Hepatocyte (in vitro differentiated cells): ENCODE measurements around the gene ETV6. TPM values are rescaled to one million over a fixed set of nuclear protein-coding genes. Genes with fewer than 3 reads are reported as not detected.

Experiments used
- DNase-seq: peaks from one replicate; pipeline ENCODE4 v3.0.0-alpha.2; 2016; ENCODE audit warnings: low spot score
- H2AFZ ChIP-seq: fragments of 200-600 bp; sonication (generic); 2 replicates; pipeline ENCODE4 v1.6.0; 2016; ENCODE audit warnings: antibody characterized with exemption, mild to moderate bottlenecking
- H3K27ac ChIP-seq: fragments of 200-600 bp; sonication (generic); 2 replicates; pipeline ENCODE4 v1.5.1; 2016; ENCODE audit warnings: mild to moderate bottlenecking
- H3K27me3 ChIP-seq: fragments of 200-600 bp; sonication (generic); 2 replicates; pipeline ENCODE4 v1.6.1; 2016
- H3K36me3 ChIP-seq: fragments of 200-600 bp; sonication (generic); replicated peaks from 2 replicates; pipeline ENCODE4 v1.5.1; 2016; ENCODE audit warnings: low read depth; ENCODE audit not compliant: insufficient read depth
- H3K4me1 ChIP-seq: fragments of 200-600 bp; sonication (generic); 2 replicates; pipeline ENCODE4 v1.5.1; 2016; ENCODE audit warnings: mild to moderate bottlenecking, moderate library complexity; ENCODE audit not compliant: insufficient read depth
- H3K4me2 ChIP-seq: fragments of 200-600 bp; sonication (generic); 2 replicates; pipeline ENCODE4 v1.6.0; 2016
- H3K4me3 ChIP-seq: fragments of 200-600 bp; sonication (generic); 2 replicates; pipeline ENCODE4 v1.5.1; 2016; ENCODE audit warnings: mild to moderate bottlenecking
- H3K79me2 ChIP-seq: fragments of 200-600 bp; sonication (generic); 2 replicates; pipeline ENCODE4 v1.6.0; 2017; ENCODE audit warnings: mild to moderate bottlenecking
- H3K9me2 ChIP-seq: fragments of 200-600 bp; sonication (generic); replicated peaks from 2 replicates; pipeline ENCODE4 v1.6.0; 2017; ENCODE audit warnings: mild to moderate bottlenecking; ENCODE audit not compliant: insufficient read depth
- H3K9me3 ChIP-seq: fragments of 200-600 bp; sonication (generic); 2 replicates; pipeline ENCODE4 v1.5.1; 2016; ENCODE audit warnings: low read depth, mild to moderate bottlenecking
- H4K20me1 ChIP-seq: fragments of 200-600 bp; sonication (generic); 2 replicates; pipeline ENCODE4 v1.6.0; 2016; ENCODE audit warnings: mild to moderate bottlenecking; ENCODE audit not compliant: insufficient read depth, poor library complexity, severe bottlenecking
- EZH2 ChIP-seq: fragments of 200-600 bp; sonication (generic); IDR thresholded peaks from 2 replicates; pipeline ENCODE4 v1.6.1; 2016; ENCODE audit warnings: antibody characterized with exemption, mild to moderate bottlenecking, borderline replicate concordance
- EZH2phosphoT487 ChIP-seq: fragments of 200-600 bp; sonication (generic); IDR thresholded peaks from one replicate; pipeline ENCODE4 v1.6.1; 2018; ENCODE audit warnings: antibody characterized with exemption, mild to moderate bottlenecking, low read depth, moderate library complexity; ENCODE audit not compliant: unreplicated experiment, severe bottlenecking
- WGBS: methylation state at CpG from one replicate; pipeline ENCODE4 v1.1.6; 2016; ENCODE audit warnings: low lambda C conversion rate; ENCODE audit errors: missing lambda C conversion rate; 5-methylcytosine and 5-hydroxymethylcytosine counted together
- polyA plus RNA-seq: library from polyadenylated mRNA; unstranded; fragments of >200 nt; fragmentation: Nextera tagmentation; extraction: Ambion mirVana; gene quantifications from 2 replicates; pipeline ENCODE4 v1.2.1, GENCODE V29; 2016
- total RNA-seq: library from RNA; depleted of rRNA; stranded (reverse); fragments of >200 nt; gene quantifications from 2 replicates; pipeline ENCODE4 v1.2.3, GENCODE V29; 2014
- TF ChIP-seq, protein P1 (sequence below): fragments of 200-600 bp; sonication (generic); IDR thresholded peaks from 2 replicates; pipeline ENCODE4 v1.5.1; 2016; ENCODE audit warnings: antibody characterized with exemption, mild to moderate bottlenecking; ENCODE audit not compliant: poor library complexity

Gene ETV6
- total and polyA plus RNA-seq, 2 experiments from 2014 or later = 8.0 to 9.7 TPM

DNA sequence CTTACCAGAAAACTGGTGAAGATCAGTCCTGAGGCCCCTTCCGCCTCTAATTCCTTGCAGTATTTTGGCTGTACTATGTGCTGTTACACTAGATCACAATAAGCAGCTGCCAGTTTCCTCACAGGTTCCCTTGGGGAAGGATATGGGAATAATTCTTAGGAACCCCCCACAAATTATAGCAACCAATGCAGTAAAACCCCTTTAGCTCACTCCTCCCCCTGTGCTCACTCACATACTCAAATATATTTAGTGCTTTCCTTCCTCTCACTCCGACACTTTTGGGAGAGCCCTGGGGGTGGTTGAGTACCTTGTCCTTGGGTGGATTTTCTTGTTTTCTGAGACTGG lies 162.7 kb downstream of the ETV6 start:
- H3K4me2 ChIP-seq = peak overlapping the region; percentile 68
- H3K4me3 ChIP-seq = no peak overlapping the region
- H3K4me1 ChIP-seq = peaks cover 33% of the 10 kb centered on the region
- peaks cover 16% of the 10 kb centered on the region for H3K79me2 ChIP-seq
- no peaks in the 10 kb centered on the region for H3K9me2 ChIP-seq
- no peaks in the 10 kb centered on the region for H4K20me1 ChIP-seq
- peak overlapping the region; percentile 8 for H2AFZ ChIP-seq
- H3K9me3 ChIP-seq = no peaks in the 10 kb centered on the region
- DNase-seq = no peak
- H3K27ac ChIP-seq = peak overlapping the region; percentile 87
- H3K36me3 ChIP-seq = no peaks in the 10 kb centered on the region
- no peak for TF ChIP-seq EZH2phosphoT487
- no peak for TF ChIP-seq EZH2
- TF ChIP-seq, protein P1, sequence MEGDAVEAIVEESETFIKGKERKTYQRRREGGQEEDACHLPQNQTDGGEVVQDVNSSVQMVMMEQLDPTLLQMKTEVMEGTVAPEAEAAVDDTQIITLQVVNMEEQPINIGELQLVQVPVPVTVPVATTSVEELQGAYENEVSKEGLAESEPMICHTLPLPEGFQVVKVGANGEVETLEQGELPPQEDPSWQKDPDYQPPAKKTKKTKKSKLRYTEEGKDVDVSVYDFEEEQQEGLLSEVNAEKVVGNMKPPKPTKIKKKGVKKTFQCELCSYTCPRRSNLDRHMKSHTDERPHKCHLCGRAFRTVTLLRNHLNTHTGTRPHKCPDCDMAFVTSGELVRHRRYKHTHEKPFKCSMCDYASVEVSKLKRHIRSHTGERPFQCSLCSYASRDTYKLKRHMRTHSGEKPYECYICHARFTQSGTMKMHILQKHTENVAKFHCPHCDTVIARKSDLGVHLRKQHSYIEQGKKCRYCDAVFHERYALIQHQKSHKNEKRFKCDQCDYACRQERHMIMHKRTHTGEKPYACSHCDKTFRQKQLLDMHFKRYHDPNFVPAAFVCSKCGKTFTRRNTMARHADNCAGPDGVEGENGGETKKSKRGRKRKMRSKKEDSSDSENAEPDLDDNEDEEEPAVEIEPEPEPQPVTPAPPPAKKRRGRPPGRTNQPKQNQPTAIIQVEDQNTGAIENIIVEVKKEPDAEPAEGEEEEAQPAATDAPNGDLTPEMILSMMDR = no peak
- 66% methylated on average over 2 of the region's 2 CpGs for WGBS
- H3K27me3 ChIP-seq = no peaks in the 10 kb centered on the region

DNA sequence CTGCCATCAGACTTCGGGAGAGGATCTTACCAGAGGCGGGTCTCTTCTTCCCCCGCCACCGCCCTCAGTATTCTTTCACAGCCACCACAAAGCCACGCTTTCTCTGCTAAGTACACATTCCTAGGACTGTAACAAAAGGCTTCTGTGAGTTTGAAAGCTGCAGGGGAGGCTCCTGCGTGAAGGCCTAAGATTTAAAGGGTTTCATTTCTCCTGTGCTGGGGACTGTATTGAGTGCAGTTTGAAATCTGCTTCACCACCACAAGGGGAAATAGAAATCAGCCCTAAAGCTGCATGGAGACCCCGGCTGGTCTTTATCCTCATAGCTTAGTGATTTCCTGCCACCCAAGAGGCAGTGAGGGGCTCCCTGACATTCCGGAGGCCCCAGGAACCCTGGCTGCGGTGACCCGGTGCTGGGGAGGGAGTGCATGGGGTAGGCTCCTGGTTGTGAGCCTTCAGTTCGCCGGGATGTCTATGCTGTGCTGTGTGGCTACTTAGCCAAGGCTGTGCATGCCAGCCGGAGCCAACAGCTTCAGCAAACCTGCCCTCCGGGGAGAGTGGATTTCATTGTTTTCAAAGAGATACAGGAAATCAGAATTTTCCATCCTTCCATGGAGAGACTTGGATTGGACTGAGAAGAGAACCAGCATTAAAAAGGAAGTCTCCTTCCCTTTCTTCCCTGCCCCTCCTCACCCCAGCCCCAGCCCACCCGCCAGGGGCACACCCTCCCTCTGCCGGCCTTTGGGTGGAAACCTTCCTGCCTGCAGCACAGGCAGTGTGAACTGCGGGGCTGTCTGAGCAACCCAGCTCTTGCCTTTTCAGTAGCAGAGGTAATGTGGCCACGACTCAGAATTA lies 163.3 kb downstream of the ETV6 start:
- 18% methylated on average over 18 of the region's 18 CpGs for WGBS
- Histone ChIP-seq H2AFZ (peak overlapping the region; percentile 8), H3K9me3 (no peaks in the 10 kb centered on the region), H3K4me2 (peak overlapping the region; percentile 68), H4K20me1 (no peaks in the 10 kb centered on the region), H3K4me1 (peaks cover 33% of the 10 kb centered on the region), H3K27ac (peak overlapping the region; percentile 87), H3K4me3 (no peak overlapping the region), H3K79me2 (peaks cover 15% of the 10 kb centered on the region), H3K9me2 (no peaks in the 10 kb centered on the region), H3K36me3 (no peaks in the 10 kb centered on the region), H3K27me3 (no peaks in the 10 kb centered on the region)
- peak; percentile 35 for DNase-seq
- TF ChIP-seq EZH2phosphoT487 (no peak), EZH2 (no peak)
- TF ChIP-seq, protein P1 = no peak

DNA sequence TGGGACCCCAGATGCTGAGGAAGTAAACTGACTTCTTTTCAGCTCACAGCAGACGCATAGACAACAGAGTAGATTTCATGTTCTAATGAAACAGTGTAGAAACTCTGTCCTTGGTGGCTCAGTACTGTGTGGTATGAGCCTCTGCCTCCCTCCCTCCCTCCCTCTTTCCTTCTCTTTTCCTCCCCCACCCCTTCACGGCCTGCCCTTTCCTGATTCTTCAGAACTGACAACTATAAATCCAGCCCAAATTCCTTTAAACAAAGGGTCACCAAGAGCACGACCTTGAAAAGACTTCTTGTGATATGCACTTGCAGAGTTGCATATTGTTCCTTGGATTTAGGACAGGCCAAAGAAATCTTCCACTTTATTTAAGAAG lies 164.0 kb downstream of the ETV6 start:
- no peaks in the 10 kb centered on the region for H3K9me2 ChIP-seq
- no peaks in the 10 kb centered on the region for H3K9me3 ChIP-seq
- H3K4me2 ChIP-seq = peak overlapping the region; percentile 68
- H2AFZ ChIP-seq = no peak overlapping the region
- H3K27me3 ChIP-seq = no peaks in the 10 kb centered on the region
- H3K36me3 ChIP-seq = no peaks in the 10 kb centered on the region
- TF ChIP-seq EZH2phosphoT487 (no peak), EZH2 (no peak)
- TF ChIP-seq, protein P1 = no peak
- no peaks in the 10 kb centered on the region for H4K20me1 ChIP-seq
- DNase-seq = no peak
- WGBS = 28% methylated on average over 3 of the region's 3 CpGs
- peaks cover 33% of the 10 kb centered on the region for H3K4me1 ChIP-seq
- peak overlapping the region; percentile 87 for H3K27ac ChIP-seq
- no peak overlapping the region for H3K4me3 ChIP-seq
- H3K79me2 ChIP-seq = peaks cover 15% of the 10 kb centered on the region
